Small intestine (tissue), 7 donors: ENCODE measurements around the gene WDR72. TPM values are rescaled to one million over a fixed set of nuclear protein-coding genes. Genes with fewer than 3 reads are reported as not detected.

ENCODE experiments used
- DNase-seq, 2 donors: peaks; one replicate each; pipeline versions ENCODE4 v3.0.0 to v3.0.0-alpha.2; 2013
- FAIRE-seq: peaks from 2 replicates; lab custom pipeline; 2012; peaks lifted over from hg19 to GRCh38; lab: Jason Lieb, UNC
- H3K27ac ChIP-seq, 3 donors: one replicate each; pipeline ENCODE4 v1.5.1; 2013; ENCODE audit warnings: low read length in 2 of 3, mild to moderate bottlenecking in 2 of 3, control low read depth in 1 of 3, inconsistent platforms in 1 of 3, low read depth in 1 of 3, moderate library complexity in 1 of 3
- H3K27me3 ChIP-seq, 3 donors: one replicate each; pipeline ENCODE4 v1.6.1; 2013; ENCODE audit warnings: low read length in 3 of 3, inconsistent platforms in 1 of 3; ENCODE audit not compliant: control insufficient read depth in 3 of 3, insufficient read depth in 3 of 3
- H3K36me3 ChIP-seq, 3 donors: one replicate each; pipeline ENCODE4 v1.6.1; 2013; ENCODE audit warnings: low read length in 3 of 3, inconsistent platforms in 1 of 3, low read depth in 1 of 3, mild to moderate bottlenecking in 1 of 3, moderate library complexity in 1 of 3; ENCODE audit not compliant: control insufficient read depth in 3 of 3, insufficient read depth in 2 of 3
- H3K4me1 ChIP-seq, 3 donors: one replicate each; pipeline ENCODE4 v1.6.1; 2013; ENCODE audit warnings: low read length in 2 of 3, inconsistent platforms in 1 of 3, low read depth in 1 of 3, mild to moderate bottlenecking in 1 of 3, moderate library complexity in 1 of 3; ENCODE audit not compliant: control insufficient read depth in 3 of 3, insufficient read depth in 2 of 3
- H3K4me3 ChIP-seq, 3 donors: one replicate each; pipeline ENCODE4 v1.5.1; 2013; ENCODE audit warnings: low read length in 3 of 3, control low read depth in 1 of 3, inconsistent platforms in 1 of 3, low read depth in 1 of 3, mild to moderate bottlenecking in 1 of 3, moderate library complexity in 1 of 3
- H3K9me3 ChIP-seq, 2 donors: one replicate each; pipeline ENCODE4 v1.6.1; 2013; ENCODE audit warnings: low read depth in 1 of 2, low read length in 1 of 2; ENCODE audit not compliant: control insufficient read depth in 2 of 2, insufficient read depth in 1 of 2
- WGBS, 3 donors: extraction: QIAGEN DNeasy Blood & Tissue Kit; methylation state at CpG; one replicate each; pipeline ENCODE4 v1.1.7; 2013; 5-methylcytosine and 5-hydroxymethylcytosine counted together
- polyA plus RNA-seq, 4 donors: library from polyadenylated mRNA; stranded (reverse) in 3 of 4; unstranded in 1 of 4; fragments of 200-250 nt in 3 of 4; fragments of 120-200 nt in 1 of 4; gene quantifications; one replicate each; pipeline versions ENCODE4 v1.2.1 to v1.2.3, GENCODE V29; 2013
- donor health status: healthy with polysubstance abuse.
- donor health status: control.
- donor health status: control.
- donor health status: Bipolar disorder and iron deficiency.
- donor health status: healthy.

WDR72 gene
- polyA plus RNA-seq, 4 donors: 0.12 to 1.6 (median 0.63) TPM

GRCh38 chr15:53762916-53763315, 3.5 kb upstream of the WDR72 start:
- DNase-seq: no peak
- Histone ChIP-seq H3K4me3 (no peak overlapping the region), H3K27me3 (peaks cover 0 to 7% (median 7%) of the 10 kb centered on the region in 3 donors), H3K4me1 (no peaks in the 10 kb centered on the region), H3K36me3 (no peaks in the 10 kb centered on the region), H3K9me3 (no peaks in the 10 kb centered on the region), H3K27ac (no peak overlapping the region)
- 77 to 85% (median 78%) methylated on average over 2 of the region's 2 CpGs for WGBS, 3 donors
- no peak for FAIRE-seq

DNA sequence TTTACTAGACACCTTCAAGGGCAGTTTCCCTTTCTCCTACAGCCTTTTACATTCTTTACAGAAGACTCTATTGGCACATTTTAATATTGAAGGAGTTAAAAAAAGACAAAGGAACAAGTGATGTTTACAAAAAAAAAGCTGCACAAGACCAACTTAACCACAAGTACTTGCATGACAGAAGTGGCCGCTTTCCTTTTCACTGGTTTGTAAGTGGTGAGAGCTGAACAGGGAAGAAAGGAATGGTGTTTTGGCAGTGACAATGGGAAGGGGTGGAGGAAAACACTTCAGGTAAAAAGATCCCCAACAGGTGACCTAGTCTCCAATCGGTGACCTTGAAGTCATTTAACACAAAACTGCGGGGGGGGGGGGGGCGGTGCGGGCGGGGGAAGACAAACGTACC, 1.1 kb downstream of the WDR72 start:
- DNase-seq (no peak), FAIRE-seq (no peak)
- peaks cover 0 to 7% (median 7%) of the 10 kb centered on the region in 3 donors for H3K27me3 ChIP-seq
- no peak overlapping the region for H3K27ac ChIP-seq
- no peaks in the 10 kb centered on the region for H3K9me3 ChIP-seq
- WGBS, 3 donors: 28 to 66% (median 44%) methylated on average over 7 of the region's 7 CpGs
- no peaks in the 10 kb centered on the region for H3K4me1 ChIP-seq
- no peak overlapping the region for H3K4me3 ChIP-seq
- H3K36me3 ChIP-seq: no peaks in the 10 kb centered on the region

- Histone ChIP-seq H3K4me1 (no peaks in the 10 kb centered on the region), H3K36me3 (no peaks in the 10 kb centered on the region), H3K27ac (no peak overlapping the region), H3K4me3 (no peak overlapping the region), H3K27me3 (peaks cover 0 to 7% (median 7%) of the 10 kb centered on the region in 3 donors), H3K9me3 (no peaks in the 10 kb centered on the region)
- FAIRE-seq: no peak
- WGBS, 3 donors: 86 to 95% (median 90%) methylated on average over 6 of the region's 6 CpGs
- DNase-seq: no peak
Measured at GRCh38 chr15:53757906-53758305, 1.6 kb downstream of the WDR72 start.

- H3K9me3 ChIP-seq: no peaks in the 10 kb centered on the region
- no peaks in the 10 kb centered on the region for H3K4me1 ChIP-seq
- H3K4me3 ChIP-seq: no peak overlapping the region
- FAIRE-seq (no peak), DNase-seq (no peak)
- H3K27me3 ChIP-seq: peaks cover 0 to 1% (median under 1%) of the 10 kb centered on the region in 3 donors
- no peak overlapping the region for H3K27ac ChIP-seq
- H3K36me3 ChIP-seq: no peaks in the 10 kb centered on the region
- WGBS, 3 donors: 65 to 81% (median 76%) methylated on average over 1 of the region's 1 CpG
Measured at GRCh38 chr15:53753813-53754212, 5.7 kb downstream of the WDR72 start.

GRCh38 chr15:53752406-53752805, 7.1 kb downstream of the WDR72 start:
- Histone ChIP-seq H3K36me3 (no peaks in the 10 kb centered on the region), H3K4me1 (no peaks in the 10 kb centered on the region), H3K4me3 (no peak overlapping the region), H3K9me3 (no peaks in the 10 kb centered on the region), H3K27ac (no peak overlapping the region), H3K27me3 (no peaks in the 10 kb centered on the region)
- DNase-seq (no peak), FAIRE-seq (no peak)
- WGBS, 3 donors: 68 to 83% (median 78%) methylated on average over 4 of the region's 4 CpGs

GRCh38 chr15:53747501-53748068, 11.9 kb downstream of the WDR72 start:
- no peak overlapping the region for H3K4me3 ChIP-seq
- H3K36me3 ChIP-seq: no peaks in the 10 kb centered on the region
- no peak overlapping the region for H3K27ac ChIP-seq
- DNase-seq (no peak), FAIRE-seq (no peak)
- H3K4me1 ChIP-seq: no peaks in the 10 kb centered on the region
- no peaks in the 10 kb centered on the region for H3K9me3 ChIP-seq
- H3K27me3 ChIP-seq: no peaks in the 10 kb centered on the region
- 72 to 87% (median 75%) methylated on average over 1 of the region's 1 CpG for WGBS, 3 donors

- Histone ChIP-seq H3K27me3 (no peaks in the 10 kb centered on the region), H3K4me1 (no peaks in the 10 kb centered on the region), H3K27ac (no peak overlapping the region), H3K36me3 (no peaks in the 10 kb centered on the region), H3K9me3 (no peaks in the 10 kb centered on the region), H3K4me3 (no peak overlapping the region)
- FAIRE-seq: no peak
- 87 to 96% (median 90%) methylated on average over 3 of the region's 3 CpGs for WGBS, 3 donors
- DNase-seq: no peak
Measured at GRCh38 chr15:53746101-53746500, 13.4 kb downstream of the WDR72 start.

- no peaks in the 10 kb centered on the region for H3K9me3 ChIP-seq
- no peak overlapping the region for H3K27ac ChIP-seq
- 7 to 44% (median 15%) methylated on average over 4 of the region's 4 CpGs for WGBS, 3 donors
- DNase-seq: peak in 1 of 2 donors; percentile 32
- H3K4me3 ChIP-seq: no peak overlapping the region
- FAIRE-seq: no peak
- no peaks in the 10 kb centered on the region for H3K27me3 ChIP-seq
- no peaks in the 10 kb centered on the region for H3K36me3 ChIP-seq
- no peaks in the 10 kb centered on the region for H3K4me1 ChIP-seq
Measured at GRCh38 chr15:53739651-53740050, 19.8 kb downstream of the WDR72 start.

GRCh38 chr15:53739187-53739586, 20.3 kb downstream of the WDR72 start:
- no peak for FAIRE-seq
- Histone ChIP-seq H3K9me3 (no peaks in the 10 kb centered on the region), H3K4me1 (no peaks in the 10 kb centered on the region), H3K36me3 (no peaks in the 10 kb centered on the region), H3K27me3 (no peaks in the 10 kb centered on the region), H3K4me3 (no peak overlapping the region), H3K27ac (no peak overlapping the region)
- no peak for DNase-seq
- WGBS, 3 donors: 82 to 89% (median 87%) methylated on average over 4 of the region's 4 CpGs
